Measurements from ENCODE around the gene SGIP1. TPM values are rescaled to one million over a fixed set of nuclear protein-coding genes. Genes with fewer than 3 reads are reported as not detected.

The SGIP1 gene
- total and polyA plus RNA-seq, 2 donors (not counting 3 experiments of a cell fraction or from before 2014, with no cell fraction given), result 30.9 to 68.9 TPM

DNA sequence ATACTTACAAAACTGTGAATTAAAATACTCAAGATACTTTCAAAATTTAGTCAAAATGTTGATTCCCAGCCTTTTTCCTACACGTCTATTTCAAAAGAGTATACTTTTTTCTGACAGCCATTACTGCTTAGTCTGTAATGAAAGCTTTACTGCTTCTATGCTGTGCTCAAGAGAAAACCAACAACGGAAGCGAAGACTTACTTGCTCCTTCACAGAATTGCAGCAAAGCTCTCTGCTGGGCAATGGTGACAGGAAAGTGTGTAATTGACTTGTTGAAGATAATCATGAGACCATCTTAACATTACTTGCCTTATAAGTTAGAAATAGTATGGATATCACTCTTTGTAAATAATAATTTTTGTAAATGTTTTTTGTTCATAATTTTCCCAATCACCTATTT lies 216.6 kb downstream of the SGIP1 start:
- Histone ChIP-seq H3K27ac (ENCODE audit: insufficient read depth, low read depth, low read length) (no peak overlapping the region), H3K9ac (replicated peaks; ENCODE audit: extremely low read depth, insufficient read depth, low read length) (no peak overlapping the region), H3K27me3 (ENCODE audit: control insufficient read depth in 2 of 2, insufficient read depth in 2 of 2, low read length in 2 of 2) (no peaks in the 10 kb centered on the region), H3K4me1 (ENCODE audit: control insufficient read depth, extremely low read depth, insufficient read depth, low read length) (peaks cover 26% of the 10 kb centered on the region), H3K9me1 (replicated peaks; ENCODE audit: control insufficient read depth, extremely low read depth, insufficient read depth, low read length) (no peaks in the 10 kb centered on the region), H3K4me2 (ENCODE audit: insufficient read depth, low read length) (no peak overlapping the region), H3K4me3 (replicated peaks in 1 of 3; ENCODE audit: insufficient read depth in 1 of 3, low read depth in 1 of 3, low read length in 3 of 3) (no peak overlapping the region), H3K36me3 (ENCODE audit: control insufficient read depth in 2 of 2, extremely low read depth in 1 of 2, insufficient read depth in 2 of 2, low read length in 2 of 2) (no peaks in the 10 kb centered on the region), H3K79me2 (ENCODE audit: control insufficient read depth, insufficient read depth, low read length) (no peaks in the 10 kb centered on the region), H3K9me3 (replicated peaks; ENCODE audit: control insufficient read depth, insufficient read depth, low read length) (no peaks in the 10 kb centered on the region), H4K20me1 (replicated peaks; ENCODE audit: control insufficient read depth, extremely low read depth, insufficient read depth, low read length) (no peaks in the 10 kb centered on the region), H2AFZ (ENCODE audit: low read depth, low read length) (no peak overlapping the region)
- TF ChIP-seq FOS (IDR thresholded peaks at IDR 0.05; ENCODE audit: borderline replicate concordance, insufficient read depth, low read length) (no peak), GATA2 (IDR thresholded peaks at IDR 0.05; ENCODE audit: insufficient read depth, insufficient read length, low read depth, low read length) (no peak), EZH2 (IDR thresholded peaks at IDR 0.05; ENCODE audit: borderline replicate concordance, low read depth, low read length, severe bottlenecking) (no peak), JUN (IDR thresholded peaks at IDR 0.05; ENCODE audit: borderline replicate concordance, insufficient read depth, insufficient read length, low read depth) (no peak), CTCF (IDR thresholded peaks at IDR 0.05; ENCODE audit: extremely low read depth in 1 of 2, insufficient read depth in 1 of 2, low read depth in 1 of 2, low read length in 2 of 2) (no peak), POLR2AphosphoS5 (IDR thresholded peaks at IDR 0.05; ENCODE audit: insufficient read depth, low read depth, low read length) (no peak), POLR2A (IDR thresholded peaks at IDR 0.05; ENCODE audit: low read depth, low read length) (no peak), MYC (IDR thresholded peaks at IDR 0.05; ENCODE audit: low read depth, low read length) (no peak)
- TF ChIP-seq, protein P1, sequence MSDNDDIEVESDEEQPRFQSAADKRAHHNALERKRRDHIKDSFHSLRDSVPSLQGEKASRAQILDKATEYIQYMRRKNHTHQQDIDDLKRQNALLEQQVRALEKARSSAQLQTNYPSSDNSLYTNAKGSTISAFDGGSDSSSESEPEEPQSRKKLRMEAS (IDR thresholded peaks at IDR 0.05; ENCODE audit: insufficient read depth, insufficient read length), result no peak
- DNase-seq (ENCODE audit: low read depth, low spot score) (peak; percentile 10), FAIRE-seq (no peak)
- intact Hi-C loops (cut with micrococcal nuclease), result loop anchor here (10.0 kb wide), 1 partner anchor 796 kb away; no protein-coding TSS in a partner anchor
- dilution Hi-C loops (cut with MboI; ENCODE audit: extremely low pct_ligation_motif_present, low sequenced_read_pairs), result no loop called here
- no TSS peak for BruUV-seq (replicated peaks)
- POLR2A ChIA-PET, result no interaction called here
- CTCF ChIA-PET, result interaction anchor here (1.1 to 2.5 kb wide), 4 partner anchors 13 to 207 kb away, joined by 3 to 14 read pairs (median 5); no protein-coding TSS in a partner anchor
